ENCODE measurements around the gene MSH2. TPM values are rescaled to one million over a fixed set of nuclear protein-coding genes. Genes with fewer than 3 reads are reported as not detected.
A peak's percentile ranks its signal among the peaks of the same experiment; 100 is the strongest.
"Not testable (repeated sequence)": the region's sequence is repeated elsewhere in the genome, so short reads cannot be mapped to it uniquely, and the experiment has no call there.

MSH2 gene
- polyA plus RNA-seq, 1 donor = 95.8 TPM

DNA sequence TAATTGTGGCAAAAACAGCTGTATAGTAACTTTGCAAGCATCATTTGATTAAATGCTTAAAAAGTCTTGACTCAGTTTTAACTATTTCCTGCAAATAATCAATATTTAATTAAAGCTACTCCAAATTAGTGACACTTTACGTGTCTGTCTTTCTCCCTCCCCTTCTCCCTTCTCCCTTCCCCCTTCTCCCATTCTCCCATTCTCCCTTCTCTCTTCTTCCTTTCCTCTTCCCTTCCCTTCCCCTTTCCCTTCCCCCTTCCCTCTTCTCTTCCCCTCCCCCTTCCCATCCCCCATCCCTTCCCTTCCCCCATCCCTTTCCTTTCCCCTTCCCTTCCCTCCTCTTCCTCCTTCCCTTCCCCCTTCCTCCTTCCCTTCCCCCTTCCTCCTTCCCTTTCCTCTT is 76.9 kb downstream of the MSH2 start:
- DNase-seq = no peak

DNA sequence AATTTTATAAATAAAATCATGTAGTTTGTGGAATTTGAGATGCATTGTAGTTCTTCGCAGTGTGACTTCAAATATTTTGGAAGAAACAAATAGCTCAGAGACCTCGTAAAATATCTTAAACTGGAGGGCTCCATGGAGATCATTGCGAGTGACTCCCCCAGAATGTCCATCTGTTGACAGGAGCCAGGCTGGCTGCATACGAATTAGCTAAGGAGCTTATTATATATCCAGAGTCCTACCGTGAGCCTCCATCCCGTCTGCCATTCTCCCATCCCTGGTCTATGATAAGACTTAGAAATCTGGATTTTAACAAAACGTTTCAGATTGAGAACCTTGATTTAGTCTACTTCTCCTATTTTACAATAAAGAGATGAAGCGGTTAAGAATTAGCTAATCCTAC is 80.2 kb downstream of the MSH2 start:
- DNase-seq = no peak

DNA sequence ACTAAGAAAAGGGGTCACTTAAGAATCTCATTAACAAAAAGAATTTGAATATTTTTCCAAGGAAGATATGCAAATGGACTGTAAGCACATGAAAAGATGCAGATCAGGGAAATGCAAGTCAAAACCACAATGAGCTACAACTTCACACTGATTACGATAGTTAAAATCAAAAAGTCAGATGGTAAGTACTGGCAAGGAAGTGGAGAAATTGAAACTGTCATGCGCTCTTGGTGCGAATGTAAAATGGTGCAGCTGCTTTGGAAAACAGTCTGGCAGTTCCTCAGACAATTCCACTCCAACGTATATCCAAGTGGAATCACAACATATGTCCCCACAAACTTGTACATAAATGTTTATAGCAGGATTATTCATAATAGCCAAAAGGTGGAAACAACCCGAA is 81.4 kb downstream of the MSH2 start:
- DNase-seq = no peak

DNA sequence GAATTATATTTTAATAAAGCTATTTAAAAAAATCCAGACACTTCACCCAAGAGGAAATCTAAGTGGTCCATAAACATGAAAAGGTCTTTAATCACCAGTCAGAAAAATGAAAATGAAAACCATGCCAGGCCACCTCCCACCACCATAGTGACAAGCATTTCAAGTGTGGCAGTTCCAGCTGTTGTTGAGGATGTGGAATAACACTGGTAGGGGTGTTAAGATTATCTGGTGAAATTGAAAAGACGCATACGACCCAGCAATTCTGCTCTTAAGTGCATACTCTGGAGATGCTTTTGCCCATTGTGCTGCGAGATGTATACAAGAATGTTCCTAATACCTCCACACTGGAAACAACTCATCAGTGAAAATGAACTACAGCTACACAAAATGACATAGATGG is 82.2 kb downstream of the MSH2 start:
- no peak for DNase-seq

DNA sequence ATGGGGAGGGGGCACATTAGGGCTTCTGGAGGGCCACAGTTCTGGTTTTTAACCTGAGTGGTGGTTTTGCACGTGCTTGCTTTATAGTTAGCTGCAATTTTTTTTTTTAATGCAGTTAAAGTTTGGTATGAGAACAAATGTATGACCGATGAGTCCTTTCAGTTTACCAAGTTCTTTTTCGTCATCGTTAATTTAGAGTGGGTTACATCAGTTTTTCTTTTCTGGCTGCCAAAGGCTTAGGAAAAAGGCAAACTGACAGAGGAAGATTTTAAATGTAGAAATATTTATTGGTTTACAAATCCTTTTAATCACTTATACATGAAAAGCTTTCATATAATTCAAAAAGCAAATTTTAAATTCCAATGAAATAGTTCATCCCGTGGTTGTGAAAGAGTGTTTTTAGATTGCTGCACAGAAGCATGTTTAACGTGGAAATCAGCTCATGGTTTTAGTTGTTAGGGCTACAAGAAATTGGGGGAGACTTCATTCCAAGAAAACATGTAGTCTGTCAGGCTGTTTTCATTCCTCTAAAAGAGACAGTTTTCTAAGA is 82.9 kb downstream of the MSH2 start:
- no peak for DNase-seq

DNA sequence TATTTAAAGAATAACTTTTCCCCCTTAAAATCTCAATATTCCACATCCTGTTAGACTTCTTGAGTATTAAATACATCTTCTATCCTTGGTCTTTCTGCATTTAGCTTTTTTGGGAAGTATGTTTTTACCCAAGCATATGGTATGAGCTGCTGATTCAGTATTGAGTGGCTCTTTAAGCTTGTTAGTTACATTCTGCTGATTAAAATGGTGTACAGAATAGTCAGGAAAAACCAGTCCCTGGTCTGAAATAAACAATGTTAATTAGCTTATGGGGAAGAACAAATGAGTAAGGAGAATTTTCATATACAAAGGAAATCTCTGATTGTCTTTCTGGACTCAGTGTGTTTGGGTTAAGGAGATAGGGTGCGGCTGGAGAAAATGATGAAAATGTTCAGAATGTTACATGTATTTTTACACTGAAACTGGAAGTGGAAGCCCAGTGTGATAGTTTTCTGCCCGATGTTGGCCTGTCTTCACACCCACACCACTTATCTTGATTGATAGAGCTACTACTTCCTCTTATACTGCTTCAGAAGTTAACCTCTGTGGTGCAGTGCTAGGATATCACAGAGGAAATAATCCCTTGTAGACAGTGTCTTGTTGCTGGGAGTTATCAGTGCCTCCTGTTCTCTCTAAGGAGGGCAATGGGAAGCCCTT is 84.0 kb downstream of the MSH2 start:
- DNase-seq = no peak

DNA sequence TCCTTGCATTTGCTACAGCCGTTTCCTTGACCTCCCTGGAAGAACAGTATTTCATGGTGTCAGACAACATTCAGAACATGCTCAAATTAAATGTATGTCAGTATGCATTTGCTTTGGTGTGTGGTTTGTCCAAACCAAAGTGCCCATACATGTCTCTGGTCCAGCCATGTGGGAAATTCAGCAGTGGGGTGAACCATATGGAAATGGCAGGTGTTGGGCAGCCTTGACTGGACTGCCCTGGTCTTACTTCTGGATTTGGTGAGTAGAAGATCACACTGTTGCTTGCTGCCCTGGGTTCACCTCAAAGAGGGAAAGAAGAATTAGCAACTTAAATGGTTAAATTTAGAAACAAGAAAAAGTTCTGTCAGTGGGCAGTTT is 84.5 kb downstream of the MSH2 start:
- DNase-seq = no peak

DNA sequence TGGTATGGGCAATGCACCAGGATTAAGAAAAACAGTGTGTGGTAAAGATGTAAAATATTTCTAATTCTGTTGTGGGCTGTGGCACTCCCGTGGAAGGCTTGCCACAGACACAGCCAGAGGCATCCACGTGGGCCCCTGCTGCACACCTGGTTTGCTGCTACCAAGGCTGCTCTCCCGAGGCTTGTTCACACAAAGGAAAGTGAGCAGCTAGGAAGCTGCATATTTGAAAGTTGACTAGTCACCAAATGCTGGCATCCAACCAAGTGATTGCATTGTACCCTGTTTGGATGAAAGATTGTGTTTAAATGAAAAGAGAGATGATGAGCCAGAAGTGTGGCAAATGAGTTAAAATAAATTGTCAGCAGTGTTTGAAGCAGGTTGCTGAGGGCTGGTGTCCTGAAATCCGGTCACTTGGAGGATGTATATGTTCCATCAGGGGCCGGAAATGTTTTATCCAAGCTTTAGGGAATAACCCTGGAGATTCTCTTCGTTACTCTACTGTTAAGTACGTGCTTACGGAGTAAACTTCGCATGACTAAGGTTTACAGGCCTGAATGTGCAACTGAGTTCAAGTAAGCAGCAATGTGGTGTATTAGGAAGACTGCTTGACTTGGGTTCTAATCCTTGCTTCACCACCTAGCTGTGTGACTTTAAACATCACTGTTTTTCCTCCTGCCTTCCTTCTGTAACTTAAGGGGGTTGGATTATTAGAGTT is 86.1 kb downstream of the MSH2 start:
- DNase-seq = no peak

DNA sequence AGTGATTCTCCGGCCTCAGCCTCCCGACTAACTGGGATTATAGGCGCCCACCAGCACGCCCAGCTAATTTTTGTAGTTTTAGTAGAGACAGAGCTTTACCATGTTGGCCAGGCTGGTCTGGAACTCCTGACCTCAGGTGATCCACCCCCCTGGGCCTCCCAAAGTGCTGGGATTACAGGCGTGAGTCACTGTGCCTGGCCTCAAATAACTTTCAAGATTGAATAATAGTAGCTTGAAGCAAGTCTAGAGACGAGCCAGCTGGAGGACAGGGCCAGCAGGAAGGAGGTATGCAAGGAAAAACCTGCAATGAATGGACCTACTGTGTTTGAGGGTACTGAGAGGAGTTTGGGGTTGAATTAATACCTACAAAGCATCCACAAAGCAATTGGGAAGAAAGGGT is 87.5 kb downstream of the MSH2 start:
- DNase-seq = no peak

DNA sequence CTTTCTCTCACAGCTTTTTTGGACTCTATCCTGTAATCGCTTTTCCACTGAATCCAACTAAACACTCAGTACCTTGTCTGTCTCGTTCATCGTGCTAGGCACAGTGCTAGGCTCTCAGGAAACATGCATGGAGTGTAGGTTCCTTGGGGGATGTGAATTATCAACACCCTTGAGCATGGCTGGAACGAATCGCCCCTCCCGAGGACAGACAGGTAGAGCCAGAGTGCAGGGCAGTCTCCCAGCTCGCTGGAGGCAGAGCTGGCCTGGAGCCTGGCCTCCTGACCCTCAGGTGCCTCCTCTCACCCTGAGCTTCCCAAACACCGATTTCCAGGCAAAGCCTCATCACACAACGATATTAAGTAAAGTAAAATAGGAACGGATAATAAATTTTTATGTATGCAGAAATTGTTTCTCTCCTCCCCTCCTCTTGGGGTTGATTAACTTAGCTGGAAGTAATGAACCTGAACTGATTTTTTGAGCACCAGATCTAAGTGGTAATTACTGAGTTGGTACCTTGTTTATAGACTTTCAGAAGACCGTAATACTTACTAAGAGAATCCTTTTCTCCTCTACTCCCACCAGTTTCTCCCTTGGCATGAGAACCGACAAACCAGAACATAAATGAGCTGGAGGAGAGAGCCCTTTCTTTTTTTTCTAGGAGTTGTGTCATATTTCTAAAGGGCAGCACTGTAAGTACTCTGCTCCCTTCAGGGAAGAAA is 90.5 kb downstream of the MSH2 start:
- peak; percentile 36 for DNase-seq

DNA sequence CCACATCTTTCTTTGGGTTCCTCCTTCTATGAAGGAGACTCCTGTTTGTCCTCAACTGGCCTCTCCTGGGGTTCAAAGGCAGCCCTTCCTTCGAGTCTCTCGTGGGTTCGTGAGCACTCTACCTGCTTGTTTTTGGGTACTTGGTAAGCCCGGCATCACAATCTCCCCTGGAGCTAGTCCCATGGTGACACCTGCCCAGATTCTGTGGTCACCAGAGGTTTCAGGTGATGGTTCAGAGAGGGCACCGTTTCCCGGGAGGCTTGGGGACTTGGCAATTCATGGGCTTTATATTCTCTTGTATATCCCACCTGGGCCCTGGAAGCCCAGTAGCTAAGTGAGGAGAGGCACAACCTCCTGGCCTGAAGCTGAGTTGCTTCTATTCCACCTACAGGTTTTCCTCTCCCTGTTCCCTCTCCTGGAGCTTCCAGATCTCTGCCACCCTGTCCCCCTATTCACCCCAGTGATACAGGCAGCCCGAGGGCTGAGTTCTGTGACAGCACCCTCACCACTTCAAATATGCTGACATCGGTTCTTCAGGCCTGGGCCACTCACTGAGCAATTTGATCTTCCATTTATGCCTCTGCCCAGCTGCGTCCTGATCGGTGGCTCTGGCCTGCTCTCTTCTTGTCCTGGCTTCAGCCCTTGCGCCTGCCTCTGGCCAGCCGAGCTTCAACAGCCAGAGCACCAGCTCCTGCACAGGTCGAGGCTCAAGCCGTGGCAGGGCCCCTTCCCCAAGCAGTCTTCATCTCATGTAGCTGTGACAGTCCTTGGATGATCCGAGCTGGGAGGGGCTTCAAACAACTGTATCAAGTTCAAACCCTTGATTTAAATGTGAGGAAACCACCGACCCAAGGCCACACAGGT is 91.5 kb downstream of the MSH2 start:
- DNase-seq = no peak

DNA sequence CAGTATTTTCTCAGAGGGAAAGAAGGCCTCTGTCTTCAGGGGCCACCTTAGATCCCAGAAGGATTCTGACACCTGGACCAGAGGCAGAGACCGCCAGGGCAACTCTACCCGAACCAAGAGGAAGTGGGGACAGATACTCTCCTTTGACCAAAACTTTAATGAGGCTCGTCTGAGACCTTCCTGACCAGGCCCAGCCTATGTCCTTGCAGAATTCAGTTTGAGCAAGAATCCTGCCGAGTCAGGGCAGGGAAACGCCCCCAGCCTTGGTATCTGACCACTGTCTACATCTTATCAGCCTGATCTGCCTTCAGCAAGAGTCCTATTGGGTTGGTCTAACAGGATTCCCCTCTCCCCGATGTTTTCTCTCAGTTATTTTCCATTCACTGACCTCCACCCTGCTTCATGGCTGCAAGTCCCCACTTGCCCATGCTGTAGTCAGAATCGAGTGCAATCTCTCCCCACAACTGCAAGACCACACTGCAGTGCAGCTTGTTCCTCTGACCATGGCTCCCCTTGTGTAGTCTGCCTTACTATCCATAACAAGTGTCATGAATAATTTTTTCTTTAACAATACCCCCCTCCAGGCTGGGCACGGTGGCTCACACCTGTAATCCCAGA is 95.0 kb downstream of the MSH2 start:
- DNase-seq = no peak

DNA sequence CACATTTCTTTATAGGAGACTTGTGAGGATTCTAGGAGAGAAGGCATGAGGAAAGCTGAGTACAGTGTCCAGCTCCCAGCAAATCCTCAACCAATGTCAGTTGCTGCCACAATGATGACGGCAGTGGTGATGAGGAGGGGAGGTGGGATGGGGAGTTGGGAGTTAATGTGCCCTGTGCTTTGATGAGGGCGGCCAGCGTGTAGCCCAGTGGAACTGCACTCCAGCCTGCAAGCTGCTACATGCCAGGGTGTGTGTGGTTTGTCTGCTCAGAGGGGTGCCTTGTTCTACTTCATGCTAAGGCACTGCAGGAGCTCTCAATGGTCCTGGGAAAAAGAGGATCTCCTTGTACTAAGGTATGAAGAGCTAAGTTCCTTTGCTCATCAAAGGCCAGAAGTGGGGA is 96.1 kb downstream of the MSH2 start:
- no peak for DNase-seq

DNA sequence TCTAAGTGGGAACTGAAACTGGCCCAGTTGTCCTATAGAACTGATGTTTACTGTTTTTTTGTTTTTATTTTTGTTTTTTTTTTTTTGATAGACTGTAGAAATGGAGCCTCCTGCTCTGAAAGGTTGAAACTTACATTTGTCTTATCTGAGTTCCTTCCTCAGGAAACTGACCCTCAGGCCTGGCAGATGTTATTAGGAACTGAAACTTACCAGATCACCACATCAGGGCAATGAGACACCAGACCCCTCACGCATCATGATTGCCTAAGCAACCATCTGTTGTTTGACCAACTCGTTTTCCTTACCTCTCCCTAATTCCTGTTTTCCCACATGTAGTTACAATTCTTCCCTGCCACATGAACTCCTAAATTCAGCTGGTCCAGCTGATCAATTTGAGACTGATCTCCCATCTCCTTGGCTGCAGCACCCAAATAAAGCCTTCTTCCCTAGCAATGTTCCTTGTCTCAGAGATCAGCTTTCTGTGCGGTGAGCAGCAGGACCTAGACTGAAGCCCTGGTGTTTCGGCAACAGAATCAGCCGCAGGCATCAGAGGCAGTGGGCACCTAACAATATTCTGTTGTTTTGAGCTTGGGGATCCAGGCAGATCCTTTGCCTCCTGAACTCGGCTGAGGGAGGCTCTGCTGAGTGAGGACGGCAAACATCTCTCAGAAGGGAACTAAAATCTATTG is 96.8 kb downstream of the MSH2 start:
- no peak for DNase-seq

DNA sequence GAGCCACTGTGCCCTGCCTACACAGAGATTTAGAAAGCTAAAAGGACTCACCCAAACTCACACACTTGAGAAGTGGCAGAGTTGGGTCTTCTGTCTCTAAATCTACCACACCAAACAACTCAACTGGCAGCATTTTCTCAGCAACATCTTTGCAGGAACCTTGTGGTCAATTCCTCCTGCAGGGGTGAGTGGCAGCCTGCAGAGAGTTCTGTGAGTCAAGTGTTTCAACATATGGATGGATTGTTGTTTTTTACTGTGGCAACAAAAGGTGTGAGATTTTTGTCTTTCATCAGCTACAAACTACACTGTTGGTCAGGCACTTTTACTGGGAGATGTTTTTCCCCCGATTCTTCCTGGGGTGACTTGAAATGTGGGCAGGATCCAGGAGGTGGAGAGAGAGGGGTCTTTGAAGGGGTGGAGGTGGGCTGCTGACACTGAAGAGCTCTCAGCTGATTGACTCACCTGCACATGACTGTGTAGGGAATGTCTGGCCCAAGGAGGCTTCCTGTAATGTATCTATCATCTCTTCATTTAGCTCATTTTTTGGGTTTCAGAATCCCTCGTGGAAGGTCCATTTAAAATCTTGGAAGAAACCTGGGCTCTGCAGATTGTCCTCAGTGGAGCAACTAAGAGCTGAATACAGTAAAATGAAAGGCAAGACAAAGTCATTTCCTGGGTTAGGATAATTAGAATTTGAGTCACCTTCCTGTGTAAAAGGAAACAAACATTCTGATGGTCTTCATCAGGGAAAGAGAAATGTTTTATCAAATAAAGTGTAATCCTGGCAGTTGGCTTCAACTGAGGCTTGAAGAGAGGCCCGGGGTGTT is 98.6 kb downstream of the MSH2 start:
- DNase-seq = no peak

DNA sequence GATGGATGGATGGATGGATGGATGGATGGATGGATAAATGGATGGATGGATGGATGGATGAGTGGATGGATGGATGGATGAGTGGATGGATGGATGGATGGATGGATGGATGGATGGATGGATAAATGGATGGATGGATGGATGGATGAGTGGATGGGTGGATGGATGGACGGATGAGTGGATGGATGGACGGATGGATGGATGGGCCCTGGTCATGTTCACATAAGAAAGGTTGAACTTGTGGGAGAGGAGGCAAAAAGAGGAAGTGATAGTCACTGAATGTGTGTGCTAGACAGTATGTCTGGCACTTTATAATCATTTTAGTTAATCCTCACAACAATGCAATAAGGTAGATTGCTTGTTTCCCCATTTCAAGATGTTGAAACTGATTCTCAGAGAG is 99.5 kb downstream of the MSH2 start:
- DNase-seq = not testable (repeated sequence)

DNA sequence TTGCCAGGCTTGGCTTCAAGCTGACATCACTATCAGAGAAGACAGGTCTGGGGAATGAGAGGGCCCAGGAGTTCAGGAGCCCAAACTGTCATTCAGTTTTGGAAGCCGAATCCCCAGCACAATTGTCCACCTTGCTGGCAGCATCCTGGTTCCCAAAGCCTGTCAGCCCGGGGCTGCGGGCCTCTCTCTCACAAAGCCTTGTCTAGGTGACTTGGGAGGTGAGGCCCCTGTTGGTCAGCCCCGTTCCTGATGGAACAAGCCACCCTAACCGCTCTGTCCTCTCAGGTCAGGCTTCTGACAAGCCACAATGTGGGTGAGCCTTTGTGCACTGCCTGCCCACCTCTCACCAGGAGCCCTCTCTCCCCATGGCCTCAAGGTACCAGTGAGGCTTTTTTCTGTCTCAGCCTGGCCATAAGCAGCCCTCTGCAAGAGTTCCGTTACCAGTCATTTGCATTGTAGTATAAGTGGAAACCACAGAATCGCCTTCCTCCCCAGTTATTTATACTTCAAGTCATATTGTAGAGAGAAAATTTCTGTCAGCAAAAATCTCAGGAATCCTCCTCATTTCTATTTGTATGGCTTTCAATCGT is 100.6 kb downstream of the MSH2 start:
- DNase-seq = no peak

DNA sequence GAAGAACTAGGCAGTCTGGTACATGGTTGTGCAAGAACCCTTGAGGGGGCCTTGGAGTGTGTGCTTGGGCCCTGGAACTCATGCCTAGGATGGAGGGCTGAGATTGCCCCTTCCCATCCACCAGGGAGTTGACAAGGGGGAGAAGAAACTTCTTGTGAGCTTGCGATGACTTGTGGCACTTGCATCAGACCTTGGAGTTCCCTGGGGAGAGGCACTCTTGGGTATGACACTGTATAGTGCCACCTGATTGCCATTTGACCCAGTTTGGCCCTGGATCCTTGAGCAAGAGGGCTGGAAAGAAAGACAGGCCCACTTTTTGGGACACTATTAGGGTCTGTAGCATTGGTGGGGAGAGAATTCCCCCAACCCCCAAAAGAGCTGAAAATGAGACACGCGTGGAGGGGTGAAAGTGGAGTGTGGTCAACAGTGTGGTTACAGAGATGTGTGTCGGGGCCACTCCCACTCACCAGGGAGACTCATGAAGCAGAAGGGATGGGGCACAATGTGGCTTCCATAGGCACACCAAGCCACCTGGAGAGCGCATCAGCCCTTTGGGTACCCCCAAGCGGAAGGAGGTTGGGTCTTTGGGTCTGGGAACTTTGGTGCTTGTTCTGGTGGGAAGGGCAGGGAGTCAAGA is 101.3 kb downstream of the MSH2 start:
- no peak for DNase-seq

DNA sequence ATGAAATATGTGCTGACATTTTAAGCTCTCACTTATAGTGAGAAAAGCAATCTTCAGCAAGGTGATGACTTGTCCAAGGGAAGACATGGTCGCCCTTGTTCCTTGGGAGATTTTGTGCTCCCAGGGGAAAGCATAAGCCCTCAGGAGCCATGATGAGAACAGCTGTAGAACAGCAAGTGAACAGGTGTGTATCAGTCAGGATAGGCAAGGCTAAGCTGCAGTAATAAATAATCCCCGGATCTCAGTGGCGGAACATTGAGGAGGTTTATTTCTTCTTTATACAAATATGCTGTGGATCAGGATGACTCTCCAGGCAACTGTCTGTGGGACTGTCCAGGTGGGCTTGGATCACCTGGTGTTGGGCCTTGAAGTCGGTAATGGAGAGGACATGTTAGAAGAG is 103.1 kb downstream of the MSH2 start:
- no peak for DNase-seq
